ENCODE measurements around the gene GPR146. TPM values are rescaled to one million over a fixed set of nuclear protein-coding genes. Genes with fewer than 3 reads are reported as not detected.

Gene GPR146
- total and polyA plus RNA-seq, 2 of the 4 experiments (the other 2 are of a cell fraction) = 2.2 to 3.4 TPM

- H2BK5ac ChIP-seq (ENCODE audit: low read depth, low read length, poor library complexity, severe bottlenecking) = no peak overlapping the region
- H3K4me2 ChIP-seq (ENCODE audit: low read depth, low read length) = no peak overlapping the region
- no peak overlapping the region for H2AK5ac ChIP-seq (ENCODE audit: low read depth, low read length)
- in situ Hi-C loops (cut with MboI; ENCODE audit: low sequenced_read_pairs) (no loop called here), intact Hi-C loops (cut with micrococcal nuclease) (no loop called here), dilution Hi-C loops (cut with HindIII; ENCODE audit: low sequenced_read_pairs, unreplicated experiment) (no loop called here)
- H3K14ac ChIP-seq (replicated peaks; ENCODE audit: low read depth, low read length) = no peak overlapping the region
- H3K4ac ChIP-seq (ENCODE audit: low read depth, low read length) = no peak overlapping the region
- H2AK9ac ChIP-seq (replicated peaks; ENCODE audit: low read depth, low read length, poor library complexity) = no peak overlapping the region
- H4K8ac ChIP-seq (ENCODE audit: low read depth in 2 of 2, low read length in 2 of 2) = no peak overlapping the region
- TF ChIP-seq ELK1 (IDR thresholded peaks at IDR 0.05; ENCODE audit: borderline replicate concordance, low read depth, low read length) (no peak), SMC3 (IDR thresholded peaks at IDR 0.05; ENCODE audit: low read depth, low read length) (no peak), CEBPB (IDR thresholded peaks at IDR 0.05; ENCODE audit: low read depth, low read length) (no peak), POLR2A (IDR thresholded peaks at IDR 0.05; ENCODE audit: low read depth, low read length) (no peak), FOS (IDR thresholded peaks at IDR 0.05; ENCODE audit: low read depth, low read length) (no peak), CHD1 (IDR thresholded peaks at IDR 0.05; ENCODE audit: low read depth, low read length) (no peak), RAD21 (IDR thresholded peaks at IDR 0.05; ENCODE audit: low read length) (no peak), BHLHE40 (IDR thresholded peaks at IDR 0.05; ENCODE audit: low read depth, low read length) (no peak), MXI1 (IDR thresholded peaks at IDR 0.05; ENCODE audit: borderline replicate concordance, low read depth, low read length) (no peak), MAZ (IDR thresholded peaks at IDR 0.05; ENCODE audit: borderline replicate concordance, low read depth, low read length) (no peak), NFE2L2 (IDR thresholded peaks at IDR 0.05; ENCODE audit: low read depth, low read length) (no peak), RCOR1 (IDR thresholded peaks at IDR 0.05; ENCODE audit: insufficient replicate concordance, low read length) (no peak)
- TF ChIP-seq, protein P1, sequence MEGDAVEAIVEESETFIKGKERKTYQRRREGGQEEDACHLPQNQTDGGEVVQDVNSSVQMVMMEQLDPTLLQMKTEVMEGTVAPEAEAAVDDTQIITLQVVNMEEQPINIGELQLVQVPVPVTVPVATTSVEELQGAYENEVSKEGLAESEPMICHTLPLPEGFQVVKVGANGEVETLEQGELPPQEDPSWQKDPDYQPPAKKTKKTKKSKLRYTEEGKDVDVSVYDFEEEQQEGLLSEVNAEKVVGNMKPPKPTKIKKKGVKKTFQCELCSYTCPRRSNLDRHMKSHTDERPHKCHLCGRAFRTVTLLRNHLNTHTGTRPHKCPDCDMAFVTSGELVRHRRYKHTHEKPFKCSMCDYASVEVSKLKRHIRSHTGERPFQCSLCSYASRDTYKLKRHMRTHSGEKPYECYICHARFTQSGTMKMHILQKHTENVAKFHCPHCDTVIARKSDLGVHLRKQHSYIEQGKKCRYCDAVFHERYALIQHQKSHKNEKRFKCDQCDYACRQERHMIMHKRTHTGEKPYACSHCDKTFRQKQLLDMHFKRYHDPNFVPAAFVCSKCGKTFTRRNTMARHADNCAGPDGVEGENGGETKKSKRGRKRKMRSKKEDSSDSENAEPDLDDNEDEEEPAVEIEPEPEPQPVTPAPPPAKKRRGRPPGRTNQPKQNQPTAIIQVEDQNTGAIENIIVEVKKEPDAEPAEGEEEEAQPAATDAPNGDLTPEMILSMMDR (conservative IDR thresholded peaks at IDR 0.05; ENCODE audit: low read depth, low read length) = no peak
- TF ChIP-seq, protein P2, sequence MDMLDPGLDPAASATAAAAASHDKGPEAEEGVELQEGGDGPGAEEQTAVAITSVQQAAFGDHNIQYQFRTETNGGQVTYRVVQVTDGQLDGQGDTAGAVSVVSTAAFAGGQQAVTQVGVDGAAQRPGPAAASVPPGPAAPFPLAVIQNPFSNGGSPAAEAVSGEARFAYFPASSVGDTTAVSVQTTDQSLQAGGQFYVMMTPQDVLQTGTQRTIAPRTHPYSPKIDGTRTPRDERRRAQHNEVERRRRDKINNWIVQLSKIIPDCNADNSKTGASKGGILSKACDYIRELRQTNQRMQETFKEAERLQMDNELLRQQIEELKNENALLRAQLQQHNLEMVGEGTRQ (IDR thresholded peaks at IDR 0.05; ENCODE audit: low read depth, low read length) = no peak
- no peak overlapping the region for H3K27ac ChIP-seq (ENCODE audit: insufficient read depth, low read length)
- ChIA-PET CTCF (no interaction called here), POLR2A (ENCODE audit: unreplicated experiment) (no interaction called here)
- peaks cover 6% of the 10 kb centered on the region for H3K4me1 ChIP-seq (ENCODE audit: control insufficient read depth, insufficient read depth, low read length)
- H3K9ac ChIP-seq (ENCODE audit: low read depth, low read length) = no peak overlapping the region
- no TSS peak for BruUV-seq (replicated peaks)
- no peak overlapping the region for H2BK15ac ChIP-seq (ENCODE audit: low read depth, low read length)
- no peaks in the 10 kb centered on the region for H3K36me3 ChIP-seq (ENCODE audit: control insufficient read depth, insufficient read depth, low read length)
- H2BK20ac ChIP-seq (ENCODE audit: low read depth, low read length) = no peak overlapping the region
- no peak overlapping the region for H2AFZ ChIP-seq (replicated peaks; ENCODE audit: low read length, poor library complexity)
- H3K79me1 ChIP-seq (ENCODE audit: low read depth in 1 of 2, low read length in 2 of 2) = peaks cover 0 to 5% of the 10 kb centered on the region in 2 experiments; a peak in 1 of 4 replicates
- no peak overlapping the region for H3K4me3 ChIP-seq (ENCODE audit: insufficient read depth, low read depth, low read length)
- no peaks in the 10 kb centered on the region for H3K9me1 ChIP-seq (ENCODE audit: insufficient read depth, low read length)
- H3K27me3 ChIP-seq (ENCODE audit: control insufficient read depth, insufficient read depth, low read length) = no peaks in the 10 kb centered on the region
- H4K91ac ChIP-seq (ENCODE audit: insufficient read depth, low read depth, low read length) = no peak overlapping the region
- no peak overlapping the region for H3K23ac ChIP-seq (ENCODE audit: low read depth, low read length)
- H4K5ac ChIP-seq (ENCODE audit: low read depth, low read length) = no peak overlapping the region
- ATAC-seq (ENCODE audit: low read depth) = no peak
- no peak overlapping the region for H2BK120ac ChIP-seq (ENCODE audit: low read depth, low read length)
- DNase-seq = no peak
- whole genome bisulfite sequencing, 2 experiments (ENCODE audit: extremely low coverage in 2 of 2, insufficient read length in 1 of 2) = 92% methylated on average over 9 of the region's 12 CpGs; no CpG with 5 or more reads in 1 of the 2 experiments
- H3K18ac ChIP-seq (ENCODE audit: low read depth, low read length) = no peak overlapping the region
- H3K9me3 ChIP-seq (ENCODE audit: control insufficient read depth, insufficient read depth, low read length) = no peaks in the 10 kb centered on the region
- peaks cover 69% of the 10 kb centered on the region for H4K20me1 ChIP-seq (ENCODE audit: insufficient read depth, low read length)
- H3K56ac ChIP-seq (ENCODE audit: extremely low read depth, insufficient read depth, low read length) = no peak overlapping the region
Observed at GRCh38 chr7:1079546-1079945, 35.2 kb downstream of the GPR146 start.
